Thymus (tissue), 11 donors: ENCODE data around the gene HOXB5. TPM values are rescaled to one million over a fixed set of nuclear protein-coding genes. Genes with fewer than 3 reads are reported as not detected.

Source experiments
- DNase-seq, 9 donors: peaks; one replicate each; pipeline ENCODE4 v3.0.0-alpha.2; 2013; ENCODE audit warnings: low spot score in 9 of 9, low read depth in 6 of 9, missing footprints in 1 of 9
- H3K27ac ChIP-seq, 2 donors: one replicate each; pipeline ENCODE4 v1.5.1; 2013; ENCODE audit warnings: control low read depth in 1 of 2, low read depth in 1 of 2, low read length in 1 of 2, mild to moderate bottlenecking in 1 of 2, moderate library complexity in 1 of 2
- H3K27me3 ChIP-seq, 2 donors: one replicate each; pipeline ENCODE4 v1.5.1; 2013; ENCODE audit warnings: low read length in 1 of 2; ENCODE audit not compliant: control insufficient read depth in 2 of 2, insufficient read depth in 1 of 2
- H3K36me3 ChIP-seq, 2 donors: one replicate each; pipeline ENCODE4 v1.5.1; 2013; ENCODE audit warnings: low read length in 1 of 2, mild to moderate bottlenecking in 1 of 2, moderate library complexity in 1 of 2; ENCODE audit not compliant: control insufficient read depth in 2 of 2, insufficient read depth in 2 of 2
- H3K4me1 ChIP-seq, 2 donors: one replicate each; pipeline ENCODE4 v1.5.1; 2013; ENCODE audit warnings: low read length in 2 of 2; ENCODE audit not compliant: control insufficient read depth in 2 of 2, insufficient read depth in 2 of 2
- H3K4me3 ChIP-seq, 2 donors: one replicate each; pipeline ENCODE4 v1.5.1; 2013; ENCODE audit warnings: low read length in 2 of 2, control low read depth in 1 of 2, mild to moderate bottlenecking in 1 of 2
- H3K9me3 ChIP-seq, 2 donors: one replicate each; pipeline ENCODE4 v1.5.1; 2013; ENCODE audit warnings: low read length in 1 of 2, mild to moderate bottlenecking in 1 of 2; ENCODE audit not compliant: control insufficient read depth in 2 of 2, insufficient read depth in 1 of 2
- WGBS: extraction: QIAGEN DNeasy Blood & Tissue Kit; methylation state at CpG from one replicate; pipeline ENCODE4 v1.1.7; 2013; 5-methylcytosine and 5-hydroxymethylcytosine counted together
- polyA plus RNA-seq: library from polyadenylated mRNA; stranded (reverse); fragments of 200-250 nt; gene quantifications from one replicate; pipeline ENCODE4 v1.2.3, GENCODE V29; 2013
- total RNA-seq: library from RNA; stranded (reverse); fragments of 120-200 nt; gene quantifications from one replicate; pipeline ENCODE4 v1.2.4, GENCODE V29; 2013
- donor health status: healthy.

HOXB5 gene
- total and polyA plus RNA-seq, 2 donors, result 0.16 TPM; not detected in 1

- H3K27me3 ChIP-seq, result peaks cover 94 to 100% of the 10 kb centered on the region in 2 donors
- peaks cover 0 to 11% of the 10 kb centered on the region in 2 donors for H3K9me3 ChIP-seq
- H3K36me3 ChIP-seq, result no peaks in the 10 kb centered on the region
- no peak for DNase-seq
- no peak overlapping the region for H3K4me3 ChIP-seq
- H3K4me1 ChIP-seq, result peaks cover 8 to 17% of the 10 kb centered on the region in 2 donors
- H3K27ac ChIP-seq, result no peak overlapping the region
- WGBS, result 46% methylated on average over 5 of the region's 5 CpGs
These were observed 6.1 kb downstream of the HOXB5 start for GRCh38 chr17:48587276-48588073.

GRCh38 chr17:48586355-48587258, 7.0 kb downstream of the HOXB5 start:
- no peak for DNase-seq
- Histone ChIP-seq H3K36me3 (no peaks in the 10 kb centered on the region), H3K27ac (no peak overlapping the region), H3K4me1 (peaks cover 10 to 19% of the 10 kb centered on the region in 2 donors), H3K9me3 (peaks cover 0 to 12% of the 10 kb centered on the region in 2 donors), H3K4me3 (peak overlapping the region in 1 of 2 donors; percentile 52), H3K27me3 (peaks cover 96 to 100% of the 10 kb centered on the region in 2 donors)
- WGBS, result 7% methylated on average over 34 of the region's 34 CpGs

GRCh38 chr17:48584223-48584741, 9.3 kb downstream of the HOXB5 start:
- Histone ChIP-seq H3K4me1 (peaks cover 10 to 23% of the 10 kb centered on the region in 2 donors), H3K36me3 (no peaks in the 10 kb centered on the region), H3K4me3 (no peak overlapping the region), H3K27me3 (peaks cover 96 to 100% of the 10 kb centered on the region in 2 donors), H3K27ac (no peak overlapping the region), H3K9me3 (peaks cover 0 to 13% of the 10 kb centered on the region in 2 donors)
- no peak for DNase-seq
- 81% methylated on average over 2 of the region's 2 CpGs for WGBS

- peaks cover 0 to 13% of the 10 kb centered on the region in 2 donors for H3K9me3 ChIP-seq
- no peaks in the 10 kb centered on the region for H3K36me3 ChIP-seq
- H3K4me3 ChIP-seq, result no peak overlapping the region
- H3K27me3 ChIP-seq, result peaks cover 96 to 100% of the 10 kb centered on the region in 2 donors
- no peak overlapping the region for H3K27ac ChIP-seq
- peaks cover 15 to 28% of the 10 kb centered on the region in 2 donors for H3K4me1 ChIP-seq
- 94% methylated on average over 3 of the region's 3 CpGs for WGBS
- no peak for DNase-seq
These were observed 9.8 kb downstream of the HOXB5 start for GRCh38 chr17:48583708-48584222.

- DNase-seq, result no peak
- H3K36me3 ChIP-seq, result no peaks in the 10 kb centered on the region
- no peak overlapping the region for H3K4me3 ChIP-seq
- WGBS, result 33% methylated on average over 7 of the region's 7 CpGs
- peaks cover 18 to 31% of the 10 kb centered on the region in 2 donors for H3K4me1 ChIP-seq
- no peak overlapping the region for H3K27ac ChIP-seq
- H3K27me3 ChIP-seq, result peaks cover 91 to 97% of the 10 kb centered on the region in 2 donors
- peaks cover 0 to 13% of the 10 kb centered on the region in 2 donors for H3K9me3 ChIP-seq
These were observed 10.9 kb downstream of the HOXB5 start for GRCh38 chr17:48582750-48583069.

- no peak overlapping the region for H3K4me3 ChIP-seq
- H3K36me3 ChIP-seq, result no peaks in the 10 kb centered on the region
- WGBS, result 37% methylated on average over 26 of the region's 26 CpGs
- H3K9me3 ChIP-seq, result peaks cover 0 to 7% of the 10 kb centered on the region in 2 donors
- H3K27ac ChIP-seq, result no peak overlapping the region
- DNase-seq, result peak in 1 of 9 donors; percentile 46
- H3K4me1 ChIP-seq, result peaks cover 20 to 27% of the 10 kb centered on the region in 2 donors
- peaks cover 84 to 96% of the 10 kb centered on the region in 2 donors for H3K27me3 ChIP-seq
These were observed 13.6 kb downstream of the HOXB5 start for GRCh38 chr17:48579760-48580554.

GRCh38 chr17:48579471-48579759, 14.2 kb downstream of the HOXB5 start:
- H3K4me3 ChIP-seq, result peak overlapping the region in 1 of 2 donors; percentile 86
- DNase-seq, result peak in 1 of 9 donors; percentile 47
- H3K4me1 ChIP-seq, result peaks cover 19 to 25% of the 10 kb centered on the region in 2 donors
- H3K9me3 ChIP-seq, result peaks cover 0 to 6% of the 10 kb centered on the region in 2 donors
- H3K27ac ChIP-seq, result no peak overlapping the region
- no peaks in the 10 kb centered on the region for H3K36me3 ChIP-seq
- 44% methylated on average over 7 of the region's 7 CpGs for WGBS
- peaks cover 79 to 93% of the 10 kb centered on the region in 2 donors for H3K27me3 ChIP-seq

- Histone ChIP-seq H3K4me3 (peak overlapping the region; percentile 73 to 86), H3K9me3 (peaks cover 0 to 6% of the 10 kb centered on the region in 2 donors), H3K27ac (peak overlapping the region in 1 of 2 donors; percentile 18), H3K27me3 (peaks cover 74 to 93% of the 10 kb centered on the region in 2 donors), H3K36me3 (no peaks in the 10 kb centered on the region), H3K4me1 (peaks cover 19 to 27% of the 10 kb centered on the region in 2 donors)
- DNase-seq, result peak in 3 of 9 donors; percentile 33 to 65 (median 50)
- 11% methylated on average over 43 of the region's 43 CpGs for WGBS
These were observed 14.7 kb downstream of the HOXB5 start for GRCh38 chr17:48578616-48579470.
